ENCODE measurements around the gene KATNB1. TPM values are rescaled to one million over a fixed set of nuclear protein-coding genes. Genes with fewer than 3 reads are reported as not detected.

The KATNB1 gene
- total RNA-seq, 1 donor from 2014 or later, result 12.9 TPM

DNA sequence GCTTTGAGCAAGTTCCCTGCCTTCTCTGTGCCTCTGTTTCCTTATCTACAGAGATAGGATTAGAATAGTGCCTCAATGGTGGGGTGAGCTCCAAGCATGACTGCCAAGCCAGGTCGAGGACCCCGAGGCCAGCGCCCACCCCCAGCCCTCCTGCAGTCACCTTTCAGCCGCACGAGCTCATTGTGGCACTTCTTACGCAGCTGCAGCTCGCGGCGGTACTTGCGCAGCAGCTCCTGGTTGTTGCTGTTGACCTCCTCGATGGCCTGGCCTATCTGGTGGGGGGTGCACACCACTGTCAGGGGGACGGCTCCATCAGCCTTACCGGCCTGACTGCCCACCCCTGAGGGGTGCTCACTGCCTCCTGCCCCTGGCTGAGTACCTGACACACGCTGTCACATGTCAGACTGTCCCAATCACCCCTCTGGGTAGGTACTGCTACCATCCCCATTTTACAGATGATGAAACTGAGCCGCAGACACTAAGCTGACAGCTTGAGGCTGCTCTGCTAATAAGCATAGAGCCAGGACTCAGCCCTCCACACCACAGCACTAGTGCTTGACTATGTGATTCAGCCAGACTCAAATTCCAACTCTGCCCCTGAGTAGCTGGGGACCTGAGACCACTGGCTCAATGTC is 31.3 kb downstream of the KATNB1 start:
- FAIRE-seq (no peak), DNase-seq (ENCODE audit: low read depth) (no peak)
- Histone ChIP-seq H3K36me3 (ENCODE audit: control insufficient read depth, insufficient read depth, low read length) (peaks cover 21% of the 10 kb centered on the region), H3K4me3 (ENCODE audit: low read depth, low read length) (no peak overlapping the region), H3K27me3 (ENCODE audit: control insufficient read depth, insufficient read depth, low read length) (no peaks in the 10 kb centered on the region)
- TF ChIP-seq, protein P1, sequence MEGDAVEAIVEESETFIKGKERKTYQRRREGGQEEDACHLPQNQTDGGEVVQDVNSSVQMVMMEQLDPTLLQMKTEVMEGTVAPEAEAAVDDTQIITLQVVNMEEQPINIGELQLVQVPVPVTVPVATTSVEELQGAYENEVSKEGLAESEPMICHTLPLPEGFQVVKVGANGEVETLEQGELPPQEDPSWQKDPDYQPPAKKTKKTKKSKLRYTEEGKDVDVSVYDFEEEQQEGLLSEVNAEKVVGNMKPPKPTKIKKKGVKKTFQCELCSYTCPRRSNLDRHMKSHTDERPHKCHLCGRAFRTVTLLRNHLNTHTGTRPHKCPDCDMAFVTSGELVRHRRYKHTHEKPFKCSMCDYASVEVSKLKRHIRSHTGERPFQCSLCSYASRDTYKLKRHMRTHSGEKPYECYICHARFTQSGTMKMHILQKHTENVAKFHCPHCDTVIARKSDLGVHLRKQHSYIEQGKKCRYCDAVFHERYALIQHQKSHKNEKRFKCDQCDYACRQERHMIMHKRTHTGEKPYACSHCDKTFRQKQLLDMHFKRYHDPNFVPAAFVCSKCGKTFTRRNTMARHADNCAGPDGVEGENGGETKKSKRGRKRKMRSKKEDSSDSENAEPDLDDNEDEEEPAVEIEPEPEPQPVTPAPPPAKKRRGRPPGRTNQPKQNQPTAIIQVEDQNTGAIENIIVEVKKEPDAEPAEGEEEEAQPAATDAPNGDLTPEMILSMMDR (IDR thresholded peaks at IDR 0.05; ENCODE audit: insufficient read depth, low read length, severe bottlenecking), result no peak

DNA sequence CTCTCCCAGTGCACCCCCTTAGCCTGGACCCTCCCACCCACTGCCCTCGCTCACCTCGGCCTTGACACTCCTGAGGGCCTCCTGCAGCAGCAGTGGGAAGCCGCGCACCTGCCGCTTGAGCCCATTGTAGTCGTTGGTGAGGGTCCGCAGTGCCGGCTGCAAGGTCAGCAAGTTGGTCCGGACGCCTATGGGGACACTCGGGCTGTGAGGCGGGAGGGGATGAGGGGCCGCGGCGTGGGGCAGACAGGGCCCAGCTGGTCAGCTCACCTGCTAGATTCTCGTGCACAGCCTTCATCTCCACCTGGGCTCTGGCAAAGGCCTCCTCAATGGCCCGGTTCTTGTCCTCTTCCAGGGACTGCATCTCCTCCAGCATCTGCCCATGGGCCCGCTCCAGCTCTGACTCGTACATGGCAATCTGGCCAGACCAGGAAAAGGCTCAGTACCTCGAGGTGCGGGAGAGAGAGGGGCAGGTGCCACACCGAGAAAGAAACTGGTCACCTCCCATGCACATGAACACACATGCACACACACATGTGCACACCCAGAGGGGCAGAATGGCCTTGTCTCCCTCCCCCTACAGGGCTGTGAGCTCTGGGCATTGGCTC is 34.1 kb downstream of the KATNB1 start:
- no peak for DNase-seq (ENCODE audit: low read depth)
- no peak for FAIRE-seq
- Histone ChIP-seq H3K36me3 (ENCODE audit: control insufficient read depth, insufficient read depth, low read length) (peaks cover 25% of the 10 kb centered on the region), H3K4me3 (ENCODE audit: low read depth, low read length) (no peak overlapping the region), H3K27me3 (ENCODE audit: control insufficient read depth, insufficient read depth, low read length) (no peaks in the 10 kb centered on the region)
- TF ChIP-seq, protein P1 (IDR thresholded peaks at IDR 0.05; ENCODE audit: insufficient read depth, low read length, severe bottlenecking), result no peak

DNA sequence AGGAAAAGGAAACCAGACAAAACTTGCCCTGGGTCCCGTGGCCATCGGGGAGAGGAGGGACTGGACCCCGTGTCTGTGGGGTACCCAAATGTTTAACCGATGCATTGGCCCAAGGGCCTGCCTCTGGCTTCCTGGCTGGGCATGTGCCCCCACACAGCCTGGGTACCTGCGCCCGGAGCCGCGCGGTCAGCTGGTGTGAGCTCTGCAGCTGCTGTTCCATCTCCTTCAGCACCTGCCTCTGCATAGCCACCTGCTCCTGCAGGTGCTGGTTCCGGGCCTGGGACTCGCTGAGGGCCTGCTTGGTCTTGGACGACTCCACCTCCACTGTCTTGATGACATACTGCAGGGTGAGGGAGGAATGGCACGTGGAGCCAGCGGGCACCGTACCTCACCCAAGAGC is 34.8 kb downstream of the KATNB1 start:
- no peak for DNase-seq (ENCODE audit: low read depth)
- TF ChIP-seq, protein P1 (IDR thresholded peaks at IDR 0.05; ENCODE audit: insufficient read depth, low read length, severe bottlenecking), result no peak
- no peak for FAIRE-seq
- Histone ChIP-seq H3K36me3 (ENCODE audit: control insufficient read depth, insufficient read depth, low read length) (peaks cover 24% of the 10 kb centered on the region), H3K27me3 (ENCODE audit: control insufficient read depth, insufficient read depth, low read length) (no peaks in the 10 kb centered on the region), H3K4me3 (ENCODE audit: low read depth, low read length) (no peak overlapping the region)

DNA sequence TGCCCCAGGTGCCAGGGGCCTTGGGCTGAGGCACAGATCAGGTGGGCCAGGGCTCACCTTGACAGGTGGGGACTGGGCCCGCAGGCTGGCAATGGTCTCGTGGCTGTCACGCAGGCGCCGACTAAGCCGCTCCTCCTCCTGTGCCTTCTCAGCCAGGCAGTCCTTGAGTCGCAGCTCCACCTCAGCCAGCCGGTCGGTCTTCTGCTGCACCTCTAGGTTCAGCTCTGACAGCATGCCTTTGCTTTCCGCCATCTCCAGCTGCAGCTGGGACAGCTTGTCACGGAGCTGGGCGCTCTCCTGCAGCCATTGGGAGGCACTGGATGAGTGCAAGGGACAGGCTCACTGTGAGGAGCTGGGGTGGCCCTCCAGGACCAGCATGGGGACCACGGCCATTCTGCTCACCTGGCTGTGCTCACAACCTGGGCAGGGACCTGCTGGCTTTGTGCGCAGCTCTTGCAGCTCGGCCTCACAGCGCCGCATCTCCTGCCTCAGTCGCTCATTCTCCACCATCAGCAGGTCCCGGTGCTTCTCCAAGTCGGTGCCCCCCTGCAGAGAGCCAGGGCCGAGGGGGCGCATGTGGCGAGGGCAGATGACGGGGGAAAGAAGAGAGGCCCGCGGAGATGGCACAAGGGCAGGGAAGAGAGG is 35.7 kb downstream of the KATNB1 start:
- no peaks in the 10 kb centered on the region for H3K27me3 ChIP-seq (ENCODE audit: control insufficient read depth, insufficient read depth, low read length)
- no peak for FAIRE-seq
- TF ChIP-seq, protein P1 (IDR thresholded peaks at IDR 0.05; ENCODE audit: insufficient read depth, low read length, severe bottlenecking), result no peak
- DNase-seq (ENCODE audit: low read depth), result no peak
- H3K4me3 ChIP-seq (ENCODE audit: low read depth, low read length), result no peak overlapping the region
- peaks cover 27% of the 10 kb centered on the region for H3K36me3 ChIP-seq (ENCODE audit: control insufficient read depth, insufficient read depth, low read length)

DNA sequence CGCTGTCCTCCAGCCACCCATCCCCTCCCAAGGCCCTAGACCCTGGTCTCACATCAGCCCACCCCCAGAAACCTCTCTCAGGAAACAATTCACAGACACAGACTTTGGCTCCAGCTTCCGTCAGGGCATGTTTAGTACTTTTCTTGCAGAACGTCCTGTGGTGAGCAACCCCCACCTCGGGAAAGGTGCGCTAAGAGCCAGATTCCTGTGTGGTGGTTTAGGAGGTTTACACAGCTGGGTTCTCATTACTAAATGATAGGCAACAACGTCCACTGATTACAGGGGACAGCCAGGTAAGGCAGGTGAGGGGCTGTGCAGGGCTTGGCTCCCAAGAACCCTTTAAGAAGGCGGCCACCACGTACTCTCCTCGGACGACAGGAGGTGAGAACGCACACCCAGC is 37.4 kb downstream of the KATNB1 start:
- TF ChIP-seq, protein P1 (IDR thresholded peaks at IDR 0.05; ENCODE audit: insufficient read depth, low read length, severe bottlenecking), result no peak
- H3K36me3 ChIP-seq (ENCODE audit: control insufficient read depth, insufficient read depth, low read length), result peaks cover 23% of the 10 kb centered on the region
- no peak for FAIRE-seq

More for the DNA sequence above, 37.4 kb downstream of the KATNB1 start:
- H3K4me3 ChIP-seq (ENCODE audit: low read depth, low read length), result no peak overlapping the region
- H3K27me3 ChIP-seq (ENCODE audit: control insufficient read depth, insufficient read depth, low read length), result no peaks in the 10 kb centered on the region
- no peak for DNase-seq (ENCODE audit: low read depth)
